ENCODE results near the gene FGD3. TPM values are rescaled to one million over a fixed set of nuclear protein-coding genes. Genes with fewer than 3 reads are reported as not detected.
"Not testable (repeated sequence)": the region's sequence is repeated elsewhere in the genome, so short reads cannot be mapped to it uniquely, and the experiment has no call there.

FGD3 gene, protein sequence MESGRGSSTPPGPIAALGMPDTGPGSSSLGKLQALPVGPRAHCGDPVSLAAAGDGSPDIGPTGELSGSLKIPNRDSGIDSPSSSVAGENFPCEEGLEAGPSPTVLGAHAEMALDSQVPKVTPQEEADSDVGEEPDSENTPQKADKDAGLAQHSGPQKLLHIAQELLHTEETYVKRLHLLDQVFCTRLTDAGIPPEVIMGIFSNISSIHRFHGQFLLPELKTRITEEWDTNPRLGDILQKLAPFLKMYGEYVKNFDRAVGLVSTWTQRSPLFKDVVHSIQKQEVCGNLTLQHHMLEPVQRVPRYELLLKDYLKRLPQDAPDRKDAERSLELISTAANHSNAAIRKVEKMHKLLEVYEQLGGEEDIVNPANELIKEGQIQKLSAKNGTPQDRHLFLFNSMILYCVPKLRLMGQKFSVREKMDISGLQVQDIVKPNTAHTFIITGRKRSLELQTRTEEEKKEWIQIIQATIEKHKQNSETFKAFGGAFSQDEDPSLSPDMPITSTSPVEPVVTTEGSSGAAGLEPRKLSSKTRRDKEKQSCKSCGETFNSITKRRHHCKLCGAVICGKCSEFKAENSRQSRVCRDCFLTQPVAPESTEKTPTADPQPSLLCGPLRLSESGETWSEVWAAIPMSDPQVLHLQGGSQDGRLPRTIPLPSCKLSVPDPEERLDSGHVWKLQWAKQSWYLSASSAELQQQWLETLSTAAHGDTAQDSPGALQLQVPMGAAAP
- total RNA-seq (134 and 167 TPM in 2 replicates), polyA plus RNA-seq (120 and 130 TPM in 2 replicates), polyA minus RNA-seq (130 and 146 TPM in 2 replicates)
- 68.3 TPM for total RNA-seq (2013)

DNA sequence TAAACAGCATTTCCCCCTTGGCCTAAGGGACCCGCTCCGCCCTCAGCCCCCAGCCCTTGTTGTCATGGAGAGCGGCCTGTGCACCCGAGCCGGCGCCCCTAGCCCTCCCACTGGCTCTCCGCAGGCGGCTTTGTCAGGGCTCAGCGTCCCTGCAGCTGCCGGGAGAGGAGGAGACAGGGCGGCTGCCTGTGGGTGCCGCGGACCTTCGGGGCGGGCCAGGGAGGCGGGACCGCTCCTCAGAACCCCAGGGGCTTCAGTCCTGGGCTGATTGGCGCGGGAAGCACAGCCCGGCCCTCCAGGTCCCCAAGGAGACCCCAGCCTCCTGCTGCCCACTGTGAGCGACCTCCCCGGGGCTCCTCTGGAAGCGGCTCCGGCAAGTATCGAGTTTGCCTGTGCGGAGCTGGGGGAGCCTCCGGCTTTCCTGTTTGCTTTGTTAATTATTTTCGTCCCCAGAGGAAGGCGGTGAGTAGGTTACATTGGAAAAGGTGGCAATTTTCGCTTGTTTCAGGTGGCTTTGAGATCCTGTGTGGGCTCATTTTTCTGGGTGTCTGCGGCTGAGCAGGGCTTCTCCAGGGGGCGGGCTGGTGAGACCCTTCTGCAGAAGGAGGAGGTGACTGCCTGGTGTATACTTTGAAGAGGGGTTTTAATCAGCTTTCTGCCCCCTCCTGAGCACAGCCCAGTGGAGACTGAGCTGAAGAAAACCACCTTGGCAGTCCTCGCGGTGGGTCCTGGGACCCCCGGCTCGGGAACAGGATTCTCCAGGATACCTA, at the start of gene FGD3:
Gene FGD3, plus strand, starts transcription at position 256 of the 770 bp plus-strand sequence. CDS start 28,734 bp downstream, outside the sequence.
- Histone ChIP-seq H3K4me2 (replicated peaks; ENCODE audit: low read depth, low read length, poor library complexity, severe bottlenecking) (peak within 1 kb of the TSS; percentile 93), H3K4me1 (ENCODE audit: control insufficient read depth in 2 of 2, insufficient read depth in 2 of 2, low read length in 2 of 2) (peaks cover 12 to 18% of the 10 kb centered on the region in 2 donors), H3K9me3 (ENCODE audit: control extremely low read depth in 1 of 3, control insufficient read depth in 2 of 3, insufficient read depth in 1 of 3, low read length in 2 of 3) (peaks cover 0 to 4% (median 0%) of the 10 kb centered on the region in 3 donors), H3K9ac (ENCODE audit: low read length) (peak within 1 kb of the TSS; percentile 65), H3K4me3 (ENCODE audit: control extremely low read depth in 1 of 5, extremely low read depth in 1 of 5, insufficient read depth in 1 of 5, low read depth in 2 of 5, low read length in 4 of 5) (peak within 1 kb of the TSS in 4 of 5 experiments; percentile 17 to 59 (median 47)), H3K27me3 (replicated peaks in 1 of 4; ENCODE audit: control extremely low read depth in 1 of 4, control insufficient read depth in 3 of 4, insufficient read depth in 4 of 4, low read length in 3 of 4) (peaks cover 0 to 34% (median 21%) of the 10 kb centered on the region in 4 experiments), H3K79me2 (ENCODE audit: control insufficient read depth, insufficient read depth, low read length) (no peaks in the 10 kb centered on the region), H3K27ac (ENCODE audit: low read length in 2 of 2) (no peak within 1 kb of the TSS), H2AFZ (ENCODE audit: insufficient read depth, low read depth, low read length, poor library complexity, severe bottlenecking) (peak within 1 kb of the TSS; percentile 79), H3K36me3 (replicated peaks in 1 of 2; ENCODE audit: control extremely low read depth in 1 of 2, control insufficient read depth in 1 of 2, extremely low read depth in 1 of 2, insufficient read depth in 2 of 2, low read length in 1 of 2) (no peaks in the 10 kb centered on the region), H4K20me1 (ENCODE audit: control insufficient read depth, insufficient read depth, low read length, poor library complexity, severe bottlenecking) (no peaks in the 10 kb centered on the region)
- Mint-ChIP-seq H3K9me3 (ENCODE audit: insufficient read depth) (no peaks in the 10 kb centered on the region), H3K27ac (no peak within 1 kb of the TSS), H3K27me3 (peaks cover 37% of the 10 kb centered on the region), H3K4me3 (peak within 1 kb of the TSS; percentile 82), H3K4me1 (peaks cover 9% of the 10 kb centered on the region)
- DNase-seq: peak; percentile 42
- TF ChIP-seq EZH2 (IDR thresholded peaks at IDR 0.05; ENCODE audit: borderline replicate concordance, insufficient read depth, low read depth, low read length, poor library complexity, severe bottlenecking): no peak
- TF ChIP-seq, protein P1, sequence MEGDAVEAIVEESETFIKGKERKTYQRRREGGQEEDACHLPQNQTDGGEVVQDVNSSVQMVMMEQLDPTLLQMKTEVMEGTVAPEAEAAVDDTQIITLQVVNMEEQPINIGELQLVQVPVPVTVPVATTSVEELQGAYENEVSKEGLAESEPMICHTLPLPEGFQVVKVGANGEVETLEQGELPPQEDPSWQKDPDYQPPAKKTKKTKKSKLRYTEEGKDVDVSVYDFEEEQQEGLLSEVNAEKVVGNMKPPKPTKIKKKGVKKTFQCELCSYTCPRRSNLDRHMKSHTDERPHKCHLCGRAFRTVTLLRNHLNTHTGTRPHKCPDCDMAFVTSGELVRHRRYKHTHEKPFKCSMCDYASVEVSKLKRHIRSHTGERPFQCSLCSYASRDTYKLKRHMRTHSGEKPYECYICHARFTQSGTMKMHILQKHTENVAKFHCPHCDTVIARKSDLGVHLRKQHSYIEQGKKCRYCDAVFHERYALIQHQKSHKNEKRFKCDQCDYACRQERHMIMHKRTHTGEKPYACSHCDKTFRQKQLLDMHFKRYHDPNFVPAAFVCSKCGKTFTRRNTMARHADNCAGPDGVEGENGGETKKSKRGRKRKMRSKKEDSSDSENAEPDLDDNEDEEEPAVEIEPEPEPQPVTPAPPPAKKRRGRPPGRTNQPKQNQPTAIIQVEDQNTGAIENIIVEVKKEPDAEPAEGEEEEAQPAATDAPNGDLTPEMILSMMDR (IDR thresholded peaks at IDR 0.05): no peak
- peak; percentile 43 for ATAC-seq (ENCODE audit: low read depth)
- 11% methylated on average over 36 of the region's 36 CpGs for WGBS (ENCODE audit: insufficient coverage)
- POLR2A ChIA-PET: no interaction called here
- CTCF ChIA-PET: interaction anchor here (1.2 kb wide), 1 partner anchor 9 kb away, joined by 3 read pairs; no protein-coding TSS in a partner anchor
- intact Hi-C loops (cut with micrococcal nuclease): no loop called here

- H3K27ac Mint-ChIP-seq; H3K4me1 Mint-ChIP-seq; H3K4me2 ChIP-seq (replicated peaks; ENCODE audit: low read depth, low read length, poor library complexity, severe bottlenecking); H3K79me2 ChIP-seq (ENCODE audit: control insufficient read depth, insufficient read depth, low read length); H3K27ac ChIP-seq (ENCODE audit: low read length in 2 of 2); H3K9me3 ChIP-seq (ENCODE audit: control extremely low read depth in 1 of 3, control insufficient read depth in 2 of 3, insufficient read depth in 1 of 3, low read length in 2 of 3); H3K4me3 Mint-ChIP-seq; H3K9me3 Mint-ChIP-seq (ENCODE audit: insufficient read depth); H3K4me3 ChIP-seq (ENCODE audit: control extremely low read depth in 1 of 5, extremely low read depth in 1 of 5, insufficient read depth in 1 of 5, low read depth in 2 of 5, low read length in 4 of 5); POLR2A ChIA-PET; ATAC-seq (ENCODE audit: low read depth); DNase-seq; H3K36me3 ChIP-seq (replicated peaks in 1 of 2; ENCODE audit: control extremely low read depth in 1 of 2, control insufficient read depth in 1 of 2, extremely low read depth in 1 of 2, insufficient read depth in 2 of 2, low read length in 1 of 2); H2AFZ ChIP-seq (ENCODE audit: insufficient read depth, low read depth, low read length, poor library complexity, severe bottlenecking); H4K20me1 ChIP-seq (ENCODE audit: control insufficient read depth, insufficient read depth, low read length, poor library complexity, severe bottlenecking); intact Hi-C loops (cut with micrococcal nuclease); H3K9ac ChIP-seq (ENCODE audit: low read length); H3K4me1 ChIP-seq (ENCODE audit: control insufficient read depth in 2 of 2, insufficient read depth in 2 of 2, low read length in 2 of 2); CTCF ChIA-PET; H3K27me3 ChIP-seq (replicated peaks in 1 of 4; ENCODE audit: control extremely low read depth in 1 of 4, control insufficient read depth in 3 of 4, insufficient read depth in 4 of 4, low read length in 3 of 4): not testable (repeated sequence)
- H3K27me3 Mint-ChIP-seq: peaks cover 22% of the 10 kb centered on the region
- WGBS (ENCODE audit: insufficient coverage): 93% methylated on average over 3 of the region's 6 CpGs
Observed at GRCh38 chr9:92905137-92905536, 42.2 kb upstream of the FGD3 start.

Measured in B cell (primary cell).